Urothelium cell line (cell line): Measurements from ENCODE around the gene PRRG2.

ENCODE experiments used
- DNase-seq: peaks from one replicate; pipeline ENCODE4 v3.0.0; 2011; ENCODE audit warnings: low spot score, mixed read lengths
- FAIRE-seq: peaks from 2 replicates; lab custom pipeline; 2011; peaks lifted over from hg19 to GRCh38; lab: Jason Lieb, UNC

The PRRG2 gene

GRCh38 chr19:49585023-49585422 lies 3.9 kb downstream of the PRRG2 start:
- DNase-seq: no peak
- FAIRE-seq: no peak

GRCh38 chr19:49587227-49587626 lies 6.1 kb downstream of the PRRG2 start:
- FAIRE-seq (no peak), DNase-seq (no peak)

- no peak for DNase-seq
- FAIRE-seq: no peak
Measured at GRCh38 chr19:49588365-49589122, 7.4 kb downstream of the PRRG2 start.

- no peak for DNase-seq
- no peak for FAIRE-seq
Measured at GRCh38 chr19:49589502-49589905, 8.4 kb downstream of the PRRG2 start.

GRCh38 chr19:49590071-49590970 lies 9.2 kb downstream of the PRRG2 start:
- DNase-seq: peak; percentile 97
- FAIRE-seq: peak; percentile 80

- FAIRE-seq (no peak), DNase-seq (peak; percentile 88)
Measured at GRCh38 chr19:49590971-49591730, 10.0 kb downstream of the PRRG2 start, which contains the start of gene PRR12. Gene PRR12, plus strand, starts transcription at chr19:49591182. Its CDS starts 473 bp downstream, at chr19:49591655.

- FAIRE-seq (no peak), DNase-seq (peak; percentile 58)
Measured at GRCh38 chr19:49591731-49592485, 10.8 kb downstream of the PRRG2 start.

- no peak for FAIRE-seq
- no peak for DNase-seq
Measured at GRCh38 chr19:49592486-49593232, 11.5 kb downstream of the PRRG2 start.

GRCh38 chr19:49593233-49594113 lies 12.4 kb downstream of the PRRG2 start:
- DNase-seq (peak; percentile 99), FAIRE-seq (peak; percentile 99)

GRCh38 chr19:49594157-49594992 lies 13.3 kb downstream of the PRRG2 start:
- no peak for DNase-seq
- FAIRE-seq: no peak

- no peak for FAIRE-seq
- no peak for DNase-seq
Measured at GRCh38 chr19:49594993-49595818, 14.1 kb downstream of the PRRG2 start.

- FAIRE-seq: no peak
- DNase-seq: no peak
Measured at GRCh38 chr19:49595819-49596404, 14.8 kb downstream of the PRRG2 start.

- FAIRE-seq: no peak
- no peak for DNase-seq
Measured at GRCh38 chr19:49596407-49596806, 15.3 kb downstream of the PRRG2 start.

- DNase-seq: no peak
Measured at GRCh38 chr19:49596954-49597702, 16.0 kb downstream of the PRRG2 start.

GRCh38 chr19:49597703-49597974 lies 16.5 kb downstream of the PRRG2 start:
- no peak for DNase-seq

More at GRCh38 chr19:49596954-49597702, 16.0 kb downstream of the PRRG2 start:
- FAIRE-seq: no peak

More at GRCh38 chr19:49597703-49597974, 16.5 kb downstream of the PRRG2 start:
- FAIRE-seq: no peak
